GM12878 (cell line): ENCODE measurements around the gene SOD2. TPM values are rescaled to one million over a fixed set of nuclear protein-coding genes. Genes with fewer than 3 reads are reported as not detected.

Source experiments
- ATAC-seq: fragments of 200-7000 bp; cut with Tn5 transposase; 3 replicates; pipeline ENCODE4 v1.9.1; 2020; ENCODE audit warnings: mild to moderate bottlenecking, moderate library complexity
- BruUV-seq: library from RNA; stranded (reverse); fragments of 400-500 nt; replicated peaks from 2 replicates; lab custom pipeline; 2021; lab: Mats Ljungman, UMichigan
- CTCF ChIA-PET: fragments of 300-600 bp; sonication (Branson Sonifier 250); formaldehyde crosslinking; extraction: SDS; loops from one replicate; lab custom pipeline; 2021; ENCODE audit warnings: inconsistent platforms; lab: Yijun Ruan, JAX
- POLR2A ChIA-PET: fragments of 350-600 bp; formaldehyde crosslinking; extraction: SDS; loops from one replicate; lab custom pipeline; 2021; ENCODE audit warnings: inconsistent platforms; lab: Charles Lee
- RAD21 ChIA-PET: fragments of 300-600 bp; sonication (Branson Sonifier 250); formaldehyde crosslinking; loops from one replicate; lab custom pipeline; 2023; ENCODE audit warnings: antibody characterized with exemption; ENCODE audit not compliant: unreplicated experiment; lab: Charles Lee
- SMC1A ChIA-PET: fragments of 300-600 bp; sonication (Branson Sonifier 250); formaldehyde crosslinking; loops from one replicate; lab custom pipeline; 2023; ENCODE audit not compliant: unreplicated experiment, uncharacterized antibody; lab: Charles Lee
- DNase-seq: peaks from one replicate; pipeline ENCODE4 v3.0.0-alpha.2; 2011; ENCODE audit warnings: low read depth, low spot score
- FAIRE-seq: peaks from 3 replicates; lab custom pipeline; 2011; peaks lifted over from hg19 to GRCh38; lab: Jason Lieb, UNC
- H2AFZ ChIP-seq: 2 replicates; pipeline ENCODE4 v1.6.0; 2011; ENCODE audit warnings: low read depth, low read length, control low read depth; ENCODE audit not compliant: control insufficient read depth
- H3K27ac ChIP-seq: 2 replicates; pipeline ENCODE4 v1.5.1; 2011; ENCODE audit warnings: control low read depth; ENCODE audit not compliant: control insufficient read depth, insufficient read depth
- H3K27me3 ChIP-seq, 2 experiments: replicated peaks in 1 of 2; 2 replicates each; pipeline versions ENCODE4 v1.6.0 to v1.6.1; 2011; ENCODE audit warnings: low read length in 1 of 2; ENCODE audit not compliant: control insufficient read depth in 2 of 2, insufficient read depth in 2 of 2
- H3K36me3 ChIP-seq, 2 experiments: 2 replicates each; pipeline ENCODE4 v1.5.1; 2011; ENCODE audit warnings: low read length in 1 of 2; ENCODE audit not compliant: control insufficient read depth in 2 of 2, insufficient read depth in 2 of 2
- H3K4me1 ChIP-seq: 2 replicates; pipeline ENCODE4 v1.6.1; 2011; ENCODE audit warnings: mild to moderate bottlenecking, low read length, moderate library complexity, mixed read lengths; ENCODE audit not compliant: control insufficient read depth, insufficient read depth
- H3K4me2 ChIP-seq: 2 replicates; pipeline ENCODE4 v1.6.0; 2011; ENCODE audit warnings: control low read depth; ENCODE audit not compliant: control insufficient read depth, insufficient read depth
- H3K4me3 ChIP-seq: fragments of 200-600 bp; sonication (generic); 2 replicates; pipeline ENCODE4 v1.5.1; 2016
- H3K79me2 ChIP-seq: 2 replicates; pipeline ENCODE4 v1.6.0; 2011; ENCODE audit warnings: low read length; ENCODE audit not compliant: control insufficient read depth, insufficient read depth
- H3K9ac ChIP-seq: 2 replicates; pipeline ENCODE4 v1.8.0; 2011; ENCODE audit warnings: low read length, control low read depth, mixed read lengths; ENCODE audit not compliant: control insufficient read depth, insufficient read depth
- H3K9me3 ChIP-seq: replicated peaks from 3 replicates; pipeline ENCODE4 v1.5.1; 2011; ENCODE audit warnings: mild to moderate bottlenecking, low read length; ENCODE audit not compliant: control insufficient read depth, insufficient read depth
- H4K20me1 ChIP-seq: 2 replicates; pipeline ENCODE4 v1.6.0; 2011; ENCODE audit not compliant: control insufficient read depth, insufficient read depth
- FOXK2 ChIP-seq: fragments of 450-650 bp; IDR thresholded peaks from 2 replicates; pipeline ENCODE4 v1.6.1; 2017; ENCODE audit warnings: mild to moderate bottlenecking, moderate library complexity
- GABPA ChIP-seq: IDR thresholded peaks from 2 replicates; pipeline ENCODE4 v1.6.1; 2014; ENCODE audit warnings: antibody characterized with exemption, low read depth, mild to moderate bottlenecking, inconsistent platforms
- NBN ChIP-seq: fragments of 450-650 bp; IDR thresholded peaks from 2 replicates; pipeline ENCODE4 v1.6.1; 2016
- NR2C1 ChIP-seq: fragments of 450-650 bp; IDR thresholded peaks from 2 replicates; pipeline ENCODE4 v1.6.1; 2017; ENCODE audit warnings: antibody characterized with exemption, mild to moderate bottlenecking, moderate library complexity
- RAD51 ChIP-seq: fragments of 450-650 bp; IDR thresholded peaks from 2 replicates; pipeline ENCODE4 v1.6.1; 2016; ENCODE audit warnings: moderate library complexity, mild to moderate bottlenecking, inconsistent platforms
- SUPT20H ChIP-seq: IDR thresholded peaks from 2 replicates; pipeline ENCODE4 v1.6.1; 2011; ENCODE audit warnings: low read depth, mild to moderate bottlenecking, low read length, moderate library complexity, borderline replicate concordance; ENCODE audit not compliant: control insufficient read depth
- ZNF24 ChIP-seq: fragments of 450-650 bp; IDR thresholded peaks from 2 replicates; pipeline ENCODE4 v1.6.1; 2017; ENCODE audit warnings: antibody characterized with exemption, mild to moderate bottlenecking
- ZSCAN29 ChIP-seq: fragments of 450-650 bp; IDR thresholded peaks from 2 replicates; pipeline ENCODE4 v1.6.1; 2017; ENCODE audit warnings: mild to moderate bottlenecking, moderate library complexity
- WGBS: methylation state at CpG from one replicate; pipeline ENCODE4 v1.1.6; 2016; ENCODE audit warnings: low lambda C conversion rate; ENCODE audit not compliant: insufficient replicate concordance, insufficient coverage; ENCODE audit errors: missing lambda C conversion rate; 5-methylcytosine and 5-hydroxymethylcytosine counted together
- in situ Hi-C: fragments of 300-500 bp; cut with MboI; formaldehyde crosslinking; loops from 9 replicates; pipeline ENCODE4 v1.14.3; 2018; ENCODE audit warnings: mixed read lengths
- intact Hi-C: fragments of 100-400 bp; cut with micrococcal nuclease; formaldehyde crosslinking; loops from one replicate; pipeline ENCODE4 v1.14.2; 2022; ENCODE audit not compliant: unreplicated experiment
- polyA plus RNA-seq, 11 experiments: library from polyadenylated mRNA; depleted of rRNA in 4 of 11; unstranded in 6 of 11; stranded (reverse) in 5 of 11; fragments of >200 nt; fragmentation: Nextera tagmentation in 4 of 11; fragmentation: Illumina TruSeq in 1 of 11; extraction: Ambion mirVana in 4 of 11; extraction: Trizol in 1 of 11; gene quantifications; 1 replicate in 1 of 11; 2 replicates in 10 of 11; pipeline versions ENCODE4 v1.2.1 to v1.2.3, GENCODE V29; 2011 to 2016; ENCODE audit warnings: inconsistent platforms in 2 of 11, missing spikeins in 2 of 11, low read depth in 1 of 11
- total RNA-seq, 4 experiments: library from RNA; depleted of rRNA in 3 of 4; stranded (reverse); fragments of >200 nt in 3 of 4; fragmentation: Illumina TruSeq in 1 of 4; extraction: Trizol in 1 of 4; gene quantifications; 2 replicates each; pipeline versions ENCODE4 v1.2.1 to v1.2.3, GENCODE V29; 2013 to 2021
- TF ChIP-seq, protein P1 (sequence below): IDR thresholded peaks from 2 replicates; pipeline ENCODE4 v1.6.1; 2012; ENCODE audit warnings: improper control_type of control experiment, low read depth, low read length; ENCODE audit not compliant: insufficient replicate concordance
- TF ChIP-seq, protein P2 (sequence below): fragments of 450-650 bp; IDR thresholded peaks from 2 replicates; pipeline ENCODE4 v1.6.1; 2016; ENCODE audit warnings: mild to moderate bottlenecking
- TF ChIP-seq, protein P3 (sequence below): IDR thresholded peaks from 2 replicates; pipeline ENCODE4 v1.6.1; 2012; ENCODE audit warnings: low read depth, low read length, improper control_type of control experiment
- TF ChIP-seq, protein P4 (sequence below): fragments of 450-650 bp; IDR thresholded peaks from 2 replicates; pipeline ENCODE4 v1.6.1; 2014; ENCODE audit warnings: mild to moderate bottlenecking

The SOD2 gene
- total and polyA plus RNA-seq, 10 of the 15 experiments (the other 5 are each of a cell fraction or from before 2014, with no cell fraction given): 12.1 to 55.8 (median 39.1) TPM

DNA sequence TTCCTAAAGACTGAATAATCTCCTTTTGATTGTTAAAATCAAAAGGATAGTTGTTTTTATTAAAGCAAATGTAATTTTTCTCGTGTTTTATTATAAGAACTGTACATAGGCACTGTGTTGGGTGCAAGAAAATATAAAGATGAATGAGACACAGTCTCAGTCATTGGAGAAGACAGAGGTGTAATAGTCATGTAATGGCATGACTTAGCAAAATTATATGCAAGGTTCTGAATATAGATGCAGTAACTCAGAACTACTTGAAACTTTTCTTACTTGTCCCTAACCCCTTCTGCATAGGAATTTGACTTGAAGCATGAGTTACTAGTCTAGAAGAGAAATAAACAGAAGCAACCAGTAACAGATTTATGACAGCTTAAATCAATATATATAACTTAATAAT, 49.1 kb upstream of the SOD2 start (continued):
- TF ChIP-seq, protein P1, sequence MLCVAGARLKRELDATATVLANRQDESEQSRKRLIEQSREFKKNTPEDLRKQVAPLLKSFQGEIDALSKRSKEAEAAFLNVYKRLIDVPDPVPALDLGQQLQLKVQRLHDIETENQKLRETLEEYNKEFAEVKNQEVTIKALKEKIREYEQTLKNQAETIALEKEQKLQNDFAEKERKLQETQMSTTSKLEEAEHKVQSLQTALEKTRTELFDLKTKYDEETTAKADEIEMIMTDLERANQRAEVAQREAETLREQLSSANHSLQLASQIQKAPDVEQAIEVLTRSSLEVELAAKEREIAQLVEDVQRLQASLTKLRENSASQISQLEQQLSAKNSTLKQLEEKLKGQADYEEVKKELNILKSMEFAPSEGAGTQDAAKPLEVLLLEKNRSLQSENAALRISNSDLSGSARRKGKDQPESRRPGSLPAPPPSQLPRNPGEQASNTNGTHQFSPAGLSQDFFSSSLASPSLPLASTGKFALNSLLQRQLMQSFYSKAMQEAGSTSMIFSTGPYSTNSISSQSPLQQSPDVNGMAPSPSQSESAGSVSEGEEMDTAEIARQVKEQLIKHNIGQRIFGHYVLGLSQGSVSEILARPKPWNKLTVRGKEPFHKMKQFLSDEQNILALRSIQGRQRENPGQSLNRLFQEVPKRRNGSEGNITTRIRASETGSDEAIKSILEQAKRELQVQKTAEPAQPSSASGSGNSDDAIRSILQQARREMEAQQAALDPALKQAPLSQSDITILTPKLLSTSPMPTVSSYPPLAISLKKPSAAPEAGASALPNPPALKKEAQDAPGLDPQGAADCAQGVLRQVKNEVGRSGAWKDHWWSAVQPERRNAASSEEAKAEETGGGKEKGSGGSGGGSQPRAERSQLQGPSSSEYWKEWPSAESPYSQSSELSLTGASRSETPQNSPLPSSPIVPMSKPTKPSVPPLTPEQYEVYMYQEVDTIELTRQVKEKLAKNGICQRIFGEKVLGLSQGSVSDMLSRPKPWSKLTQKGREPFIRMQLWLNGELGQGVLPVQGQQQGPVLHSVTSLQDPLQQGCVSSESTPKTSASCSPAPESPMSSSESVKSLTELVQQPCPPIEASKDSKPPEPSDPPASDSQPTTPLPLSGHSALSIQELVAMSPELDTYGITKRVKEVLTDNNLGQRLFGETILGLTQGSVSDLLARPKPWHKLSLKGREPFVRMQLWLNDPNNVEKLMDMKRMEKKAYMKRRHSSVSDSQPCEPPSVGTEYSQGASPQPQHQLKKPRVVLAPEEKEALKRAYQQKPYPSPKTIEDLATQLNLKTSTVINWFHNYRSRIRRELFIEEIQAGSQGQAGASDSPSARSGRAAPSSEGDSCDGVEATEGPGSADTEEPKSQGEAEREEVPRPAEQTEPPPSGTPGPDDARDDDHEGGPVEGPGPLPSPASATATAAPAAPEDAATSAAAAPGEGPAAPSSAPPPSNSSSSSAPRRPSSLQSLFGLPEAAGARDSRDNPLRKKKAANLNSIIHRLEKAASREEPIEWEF: no peak
- TF ChIP-seq NBN: no peak
- no peak for TF ChIP-seq ZNF24
- no peak for TF ChIP-seq SUPT20H

DNA sequence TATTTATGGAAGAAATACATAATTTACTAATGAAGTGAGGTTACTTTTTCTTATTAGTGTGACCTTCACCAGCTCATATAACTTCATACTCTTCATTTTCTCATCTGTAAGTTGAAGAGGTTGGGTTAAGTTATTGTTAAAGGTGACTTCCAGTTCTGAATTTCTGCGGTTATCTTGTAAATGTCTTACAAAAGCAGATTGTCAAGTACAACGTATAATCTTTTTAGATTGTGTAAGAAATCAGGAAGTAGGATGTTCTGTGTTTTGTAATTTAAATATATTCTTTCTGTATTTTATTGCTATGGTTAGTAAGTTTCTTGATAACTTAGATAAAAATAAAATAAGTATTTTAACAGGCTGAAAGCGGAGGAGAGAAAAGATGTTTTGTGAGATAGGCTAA, 46.3 kb upstream of the SOD2 start:
- Histone ChIP-seq H3K4me2 (no peak overlapping the region), H3K27me3 (no peaks in the 10 kb centered on the region), H3K4me3 (no peak overlapping the region), H3K9ac (no peak overlapping the region), H2AFZ (no peak overlapping the region), H3K79me2 (peaks cover 56% of the 10 kb centered on the region), H4K20me1 (no peaks in the 10 kb centered on the region), H3K4me1 (no peaks in the 10 kb centered on the region), H3K9me3 (no peaks in the 10 kb centered on the region), H3K36me3 (peaks cover 2 to 33% of the 10 kb centered on the region in 2 experiments; a peak in 3 of 4 replicates), H3K27ac (no peak overlapping the region)
- WGBS: 53% methylated on average over 3 of the region's 3 CpGs
- FAIRE-seq: no peak
- intact Hi-C loops: no loop called here
- ChIA-PET POLR2A (interaction anchor here (0.6 to 1.5 kb wide), 3 partner anchors 10 to 241 kb away, joined by 4 to 8 read pairs (median 5); no protein-coding TSS in a partner anchor), SMC1A (interaction anchor here (1.1 to 4.1 kb wide), 3 partner anchors 10 to 53 kb away, joined by 3 to 18 read pairs (median 4); no protein-coding TSS in a partner anchor), CTCF (interaction anchor here (2.3 kb wide), 1 partner anchor 19 kb away, joined by 11 read pairs; no protein-coding TSS in a partner anchor), RAD21 (no interaction called here)
- TSS peak; percentile 6 for BruUV-seq
- DNase-seq: no peak
- TF ChIP-seq NR2C1 (no peak), RAD51 (no peak), FOXK2 (no peak), GABPA (no peak), SUPT20H (no peak), ZSCAN29 (no peak)
- TF ChIP-seq, protein P2, sequence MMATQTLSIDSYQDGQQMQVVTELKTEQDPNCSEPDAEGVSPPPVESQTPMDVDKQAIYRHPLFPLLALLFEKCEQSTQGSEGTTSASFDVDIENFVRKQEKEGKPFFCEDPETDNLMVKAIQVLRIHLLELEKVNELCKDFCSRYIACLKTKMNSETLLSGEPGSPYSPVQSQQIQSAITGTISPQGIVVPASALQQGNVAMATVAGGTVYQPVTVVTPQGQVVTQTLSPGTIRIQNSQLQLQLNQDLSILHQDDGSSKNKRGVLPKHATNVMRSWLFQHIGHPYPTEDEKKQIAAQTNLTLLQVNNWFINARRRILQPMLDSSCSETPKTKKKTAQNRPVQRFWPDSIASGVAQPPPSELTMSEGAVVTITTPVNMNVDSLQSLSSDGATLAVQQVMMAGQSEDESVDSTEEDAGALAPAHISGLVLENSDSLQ: no peak
- TF ChIP-seq, protein P3, sequence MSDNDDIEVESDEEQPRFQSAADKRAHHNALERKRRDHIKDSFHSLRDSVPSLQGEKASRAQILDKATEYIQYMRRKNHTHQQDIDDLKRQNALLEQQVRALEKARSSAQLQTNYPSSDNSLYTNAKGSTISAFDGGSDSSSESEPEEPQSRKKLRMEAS: no peak
- TF ChIP-seq, protein P4, sequence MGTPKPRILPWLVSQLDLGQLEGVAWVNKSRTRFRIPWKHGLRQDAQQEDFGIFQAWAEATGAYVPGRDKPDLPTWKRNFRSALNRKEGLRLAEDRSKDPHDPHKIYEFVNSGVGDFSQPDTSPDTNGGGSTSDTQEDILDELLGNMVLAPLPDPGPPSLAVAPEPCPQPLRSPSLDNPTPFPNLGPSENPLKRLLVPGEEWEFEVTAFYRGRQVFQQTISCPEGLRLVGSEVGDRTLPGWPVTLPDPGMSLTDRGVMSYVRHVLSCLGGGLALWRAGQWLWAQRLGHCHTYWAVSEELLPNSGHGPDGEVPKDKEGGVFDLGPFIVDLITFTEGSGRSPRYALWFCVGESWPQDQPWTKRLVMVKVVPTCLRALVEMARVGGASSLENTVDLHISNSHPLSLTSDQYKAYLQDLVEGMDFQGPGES: no peak
- ATAC-seq: no peak
- in situ Hi-C loops: no loop called here
